ENCODE measurements around the gene SGSM2.

Gene SGSM2

GRCh38 chr17:2370211-2370589 is 32.9 kb downstream of the SGSM2 start:
- TF ChIP-seq TCF12 (IDR thresholded peaks at IDR 0.05; ENCODE audit: low read depth) (no peak), USF1 (IDR thresholded peaks at IDR 0.05) (no peak), CREB1 (IDR thresholded peaks at IDR 0.05; ENCODE audit: low read depth) (no peak), YY1 (IDR thresholded peaks at IDR 0.05; ENCODE audit: low read depth) (no peak), FOXM1 (IDR thresholded peaks at IDR 0.05; ENCODE audit: borderline replicate concordance, low read depth) (no peak), RAD21 (IDR thresholded peaks at IDR 0.05; ENCODE audit: low read depth) (no peak), ZBTB7A (IDR thresholded peaks at IDR 0.05; ENCODE audit: low read depth) (no peak), REST (IDR thresholded peaks at IDR 0.05; ENCODE audit: low read depth) (no peak), TAF1 (IDR thresholded peaks at IDR 0.05; ENCODE audit: low read depth) (no peak), EGR1 (IDR thresholded peaks at IDR 0.05) (no peak), EP300 (IDR thresholded peaks at IDR 0.05; ENCODE audit: borderline replicate concordance) (no peak), CEBPB (IDR thresholded peaks at IDR 0.05) (no peak), MAX (IDR thresholded peaks at IDR 0.05) (no peak), TEAD4 (IDR thresholded peaks at IDR 0.05) (no peak), NFIC (IDR thresholded peaks at IDR 0.05) (no peak)

- TF ChIP-seq TCF12 (IDR thresholded peaks at IDR 0.05; ENCODE audit: low read depth) (no peak), TAF1 (IDR thresholded peaks at IDR 0.05; ENCODE audit: low read depth) (no peak), CREB1 (IDR thresholded peaks at IDR 0.05; ENCODE audit: low read depth) (no peak)
Observed at GRCh38 chr17:2371183-2372130, 34.2 kb downstream of the SGSM2 start.

GRCh38 chr17:2372180-2372579 is 34.9 kb downstream of the SGSM2 start:
- TF ChIP-seq MAX (IDR thresholded peaks at IDR 0.05) (no peak), CREB1 (IDR thresholded peaks at IDR 0.05; ENCODE audit: low read depth) (no peak), CEBPB (IDR thresholded peaks at IDR 0.05) (no peak), USF1 (IDR thresholded peaks at IDR 0.05) (no peak)

- TF ChIP-seq MAX (IDR thresholded peaks at IDR 0.05) (no peak), TEAD4 (IDR thresholded peaks at IDR 0.05) (no peak), FOXM1 (IDR thresholded peaks at IDR 0.05; ENCODE audit: borderline replicate concordance, low read depth) (no peak), EGR1 (IDR thresholded peaks at IDR 0.05) (no peak), EP300 (IDR thresholded peaks at IDR 0.05; ENCODE audit: borderline replicate concordance) (no peak), RAD21 (IDR thresholded peaks at IDR 0.05; ENCODE audit: low read depth) (no peak), CEBPB (IDR thresholded peaks at IDR 0.05) (no peak), CREB1 (IDR thresholded peaks at IDR 0.05; ENCODE audit: low read depth) (no peak), ZBTB7A (IDR thresholded peaks at IDR 0.05; ENCODE audit: low read depth) (no peak), YY1 (IDR thresholded peaks at IDR 0.05; ENCODE audit: low read depth) (no peak), NFIC (IDR thresholded peaks at IDR 0.05) (no peak)
Observed at GRCh38 chr17:2372681-2373080, 35.4 kb downstream of the SGSM2 start.

GRCh38 chr17:2373179-2373578 is 35.9 kb downstream of the SGSM2 start:
- no peak for TF ChIP-seq EP300 (IDR thresholded peaks at IDR 0.05; ENCODE audit: borderline replicate concordance)
- TF ChIP-seq FOXM1 (IDR thresholded peaks at IDR 0.05; ENCODE audit: borderline replicate concordance, low read depth) = no peak
- TF ChIP-seq NFIC (IDR thresholded peaks at IDR 0.05) = no peak
- no peak for TF ChIP-seq ZBTB7A (IDR thresholded peaks at IDR 0.05; ENCODE audit: low read depth)
- no peak for TF ChIP-seq TCF12 (IDR thresholded peaks at IDR 0.05; ENCODE audit: low read depth)
- TF ChIP-seq USF1 (IDR thresholded peaks at IDR 0.05) = no peak
- no peak for TF ChIP-seq EGR1 (IDR thresholded peaks at IDR 0.05)
- TF ChIP-seq RAD21 (IDR thresholded peaks at IDR 0.05; ENCODE audit: low read depth) = no peak
- no peak for TF ChIP-seq YY1 (IDR thresholded peaks at IDR 0.05; ENCODE audit: low read depth)
- TF ChIP-seq CEBPB (IDR thresholded peaks at IDR 0.05) = no peak
- TF ChIP-seq REST (IDR thresholded peaks at IDR 0.05; ENCODE audit: low read depth) = no peak
- TF ChIP-seq MAX (IDR thresholded peaks at IDR 0.05) = no peak
- no peak for TF ChIP-seq TAF1 (IDR thresholded peaks at IDR 0.05; ENCODE audit: low read depth)
- TF ChIP-seq CREB1 (IDR thresholded peaks at IDR 0.05; ENCODE audit: low read depth) = no peak
- TF ChIP-seq TEAD4 (IDR thresholded peaks at IDR 0.05) = no peak

All from Ishikawa (cell line).